IPS-20b (cell line): ENCODE data around the gene UST.
"Not testable (repeated sequence)": the region's sequence is repeated elsewhere in the genome, so short reads cannot be mapped to it uniquely, and the experiment has no call there.

ENCODE experiments used
- H3K27ac ChIP-seq: one replicate; pipeline ENCODE4 v1.5.1; 2013; ENCODE audit warnings: low read length
- H3K27me3 ChIP-seq: 2 replicates; pipeline ENCODE4 v1.6.1; 2013; ENCODE audit warnings: mild to moderate bottlenecking, low read length, inconsistent platforms; ENCODE audit not compliant: insufficient read depth
- H3K36me3 ChIP-seq: 2 replicates; pipeline ENCODE4 v1.6.1; 2013; ENCODE audit warnings: low read depth, mild to moderate bottlenecking, inconsistent platforms, low read length, moderate library complexity; ENCODE audit not compliant: insufficient read depth
- H3K4me1 ChIP-seq: 2 replicates; pipeline ENCODE4 v1.6.1; 2013; ENCODE audit warnings: mild to moderate bottlenecking, control low read depth, inconsistent platforms, low read length, moderate library complexity; ENCODE audit not compliant: insufficient read depth
- H3K4me3 ChIP-seq: 2 replicates; pipeline ENCODE4 v1.5.1; 2013; ENCODE audit warnings: mild to moderate bottlenecking, low read length, inconsistent platforms
- H3K9ac ChIP-seq: 2 replicates; pipeline ENCODE4 v1.6.1; 2013; ENCODE audit warnings: low read depth, mild to moderate bottlenecking, inconsistent platforms, low read length, moderate library complexity
- H3K9me3 ChIP-seq: 2 replicates; pipeline ENCODE4 v1.6.1; 2013; ENCODE audit warnings: mild to moderate bottlenecking, low read depth, low read length, inconsistent platforms; ENCODE audit not compliant: insufficient read depth

UST gene

GRCh38 chr6:149094156-149094555 is 347.3 kb downstream of the UST start:
- no peaks in the 10 kb centered on the region for H3K27me3 ChIP-seq
- H3K4me1 ChIP-seq: peaks cover 10% of the 10 kb centered on the region; the same call in 1 of the 2 replicates
- H3K36me3 ChIP-seq: no peaks in the 10 kb centered on the region
- H3K9me3 ChIP-seq: peaks cover 7% of the 10 kb centered on the region
- H3K27ac ChIP-seq: no peak overlapping the region
- H3K9ac ChIP-seq: no peak overlapping the region
- no peak overlapping the region for H3K4me3 ChIP-seq

- H3K27me3 ChIP-seq: no peaks in the 10 kb centered on the region
- H3K9ac ChIP-seq: no peak overlapping the region
- no peaks in the 10 kb centered on the region for H3K36me3 ChIP-seq
- H3K4me1 ChIP-seq: peaks cover 10% of the 10 kb centered on the region; the same call in 1 of the 2 replicates
- no peak overlapping the region for H3K27ac ChIP-seq
- no peak overlapping the region for H3K4me3 ChIP-seq
- peaks cover 7% of the 10 kb centered on the region for H3K9me3 ChIP-seq
Measured at GRCh38 chr6:149094934-149095351, 348.1 kb downstream of the UST start.

GRCh38 chr6:149095842-149096241 is 349.0 kb downstream of the UST start:
- Histone ChIP-seq H3K9ac (no peak overlapping the region), H3K27me3 (no peaks in the 10 kb centered on the region), H3K4me1 (peaks cover 10% of the 10 kb centered on the region; the same call in 1 of the 2 replicates), H3K9me3 (peaks cover 7% of the 10 kb centered on the region), H3K4me3 (no peak overlapping the region), H3K27ac (no peak overlapping the region), H3K36me3 (no peaks in the 10 kb centered on the region)

GRCh38 chr6:149097794-149098193 is 351.0 kb downstream of the UST start:
- no peaks in the 10 kb centered on the region for H3K36me3 ChIP-seq
- peaks cover 7% of the 10 kb centered on the region for H3K9me3 ChIP-seq
- H3K4me1 ChIP-seq: peaks cover 10% of the 10 kb centered on the region; the same call in 1 of the 2 replicates
- no peak overlapping the region for H3K27ac ChIP-seq
- H3K27me3 ChIP-seq: no peaks in the 10 kb centered on the region
- H3K9ac ChIP-seq: no peak overlapping the region
- H3K4me3 ChIP-seq: no peak overlapping the region

GRCh38 chr6:149098700-149099276 is 352.0 kb downstream of the UST start:
- H3K36me3 ChIP-seq: no peaks in the 10 kb centered on the region
- H3K27me3 ChIP-seq: no peaks in the 10 kb centered on the region
- H3K4me1 ChIP-seq: peaks cover 9% of the 10 kb centered on the region; the same call in 1 of the 2 replicates
- H3K4me3 ChIP-seq: no peak overlapping the region
- H3K9ac ChIP-seq: no peak overlapping the region
- H3K27ac ChIP-seq: no peak overlapping the region
- H3K9me3 ChIP-seq: peaks cover 7% of the 10 kb centered on the region

- H3K4me1 ChIP-seq: no peaks in the 10 kb centered on the region
- H3K4me3 ChIP-seq: no peak overlapping the region
- no peak overlapping the region for H3K9ac ChIP-seq
- no peak overlapping the region for H3K27ac ChIP-seq
- H3K9me3 ChIP-seq: peaks cover 7% of the 10 kb centered on the region
- H3K27me3 ChIP-seq: no peaks in the 10 kb centered on the region
- H3K36me3 ChIP-seq: no peaks in the 10 kb centered on the region
Measured at GRCh38 chr6:149102324-149102723, 355.5 kb downstream of the UST start.

GRCh38 chr6:149103950-149104349 is 357.1 kb downstream of the UST start:
- H3K4me1 ChIP-seq, H3K36me3 ChIP-seq, H3K9ac ChIP-seq, H3K27me3 ChIP-seq, H3K27ac ChIP-seq, H3K9me3 ChIP-seq, H3K4me3 ChIP-seq: not testable (repeated sequence)

- Histone ChIP-seq H3K4me1 (no peaks in the 10 kb centered on the region), H3K27me3 (no peaks in the 10 kb centered on the region), H3K27ac (no peak overlapping the region), H3K36me3 (no peaks in the 10 kb centered on the region), H3K9me3 (no peaks in the 10 kb centered on the region), H3K4me3 (no peak overlapping the region), H3K9ac (no peak overlapping the region)
Measured at GRCh38 chr6:149107520-149107919, 360.7 kb downstream of the UST start.

GRCh38 chr6:149108038-149108748 is 361.4 kb downstream of the UST start:
- H3K27ac ChIP-seq: no peak overlapping the region
- no peaks in the 10 kb centered on the region for H3K36me3 ChIP-seq
- H3K9me3 ChIP-seq: no peaks in the 10 kb centered on the region; the same call in 1 of the 2 replicates
- no peaks in the 10 kb centered on the region for H3K27me3 ChIP-seq
- H3K4me3 ChIP-seq: no peak overlapping the region
- no peaks in the 10 kb centered on the region for H3K4me1 ChIP-seq
- no peak overlapping the region for H3K9ac ChIP-seq

GRCh38 chr6:149108749-149109100 is 361.9 kb downstream of the UST start:
- Histone ChIP-seq H3K9me3 (no peaks in the 10 kb centered on the region; the same call in 1 of the 2 replicates), H3K4me1 (no peaks in the 10 kb centered on the region), H3K27ac (no peak overlapping the region), H3K4me3 (no peak overlapping the region), H3K9ac (no peak overlapping the region), H3K27me3 (no peaks in the 10 kb centered on the region), H3K36me3 (no peaks in the 10 kb centered on the region)

GRCh38 chr6:149109397-149110070 is 362.7 kb downstream of the UST start:
- no peaks in the 10 kb centered on the region for H3K27me3 ChIP-seq
- no peak overlapping the region for H3K27ac ChIP-seq
- H3K4me3 ChIP-seq: no peak overlapping the region
- no peak overlapping the region for H3K9ac ChIP-seq
- H3K36me3 ChIP-seq: no peaks in the 10 kb centered on the region
- H3K9me3 ChIP-seq: no peaks in the 10 kb centered on the region; the same call in 1 of the 2 replicates
- no peaks in the 10 kb centered on the region for H3K4me1 ChIP-seq
